T-cell (primary cell): ENCODE data around the gene SIX5. TPM values are rescaled to one million over a fixed set of nuclear protein-coding genes. Genes with fewer than 3 reads are reported as not detected.

ENCODE experiments used
- ATAC-seq, 4 experiments: fragments of 200-7000 bp in 3 of 4; fragments of 150-1000 bp in 1 of 4; cut with Tn5 transposase; replicated peaks in 1 of 4; 1 replicate in 3 of 4; 2 replicates in 1 of 4; pipeline ENCODE4 v1.10.0; 2021; ENCODE audit warnings: moderate library complexity in 3 of 4, mild to moderate bottlenecking in 2 of 4, moderate number of reproducible peaks in 1 of 4
- CTCF ChIA-PET, 2 donors: fragments of 300-600 bp; sonication (Branson Sonifier 250); formaldehyde crosslinking; loops; one replicate each; lab custom pipeline; 2022; ENCODE audit warnings: antibody characterized with exemption in 2 of 2; lab: Charles Lee
- POLR2A ChIA-PET, 2 donors: fragments of 300-600 bp; sonication (Branson Sonifier 250); formaldehyde crosslinking; loops; one replicate each; lab custom pipeline; 2022; ENCODE audit warnings: antibody characterized with exemption in 2 of 2; lab: Charles Lee
- DNase-seq, 35 experiments: peaks; one replicate each; pipeline versions ENCODE4 v3.0.0 to v3.0.0-alpha.2; 2013 to 2023
- H3K27ac ChIP-seq: one replicate; pipeline ENCODE4 v1.5.1; 2013; ENCODE audit warnings: low read length
- H3K27me3 ChIP-seq, 2 experiments: replicated peaks in 1 of 2; 1 replicate in 1 of 2; 2 replicates in 1 of 2; pipeline versions ENCODE4 v1.6.1 to v1.7.0; 2013; ENCODE audit warnings: low read length in 1 of 2, mixed read lengths in 1 of 2; ENCODE audit not compliant: control insufficient read depth in 2 of 2, insufficient read depth in 2 of 2; ENCODE audit errors: extremely low read depth in 1 of 2
- H3K36me3 ChIP-seq, 2 donors: 1 replicate in 1 of 2; 2 replicates in 1 of 2; pipeline versions ENCODE4 v1.6.1 to v1.7.0; 2013; ENCODE audit warnings: low read length in 1 of 2; ENCODE audit not compliant: control insufficient read depth in 2 of 2, insufficient read depth in 1 of 2; ENCODE audit errors: extremely low read depth in 1 of 2
- H3K4me1 ChIP-seq, 2 experiments: 1 replicate in 1 of 2; 2 replicates in 1 of 2; pipeline versions ENCODE4 v1.6.1 to v1.7.0; 2013; ENCODE audit warnings: low read length in 2 of 2, mixed read lengths in 1 of 2; ENCODE audit not compliant: insufficient read depth in 2 of 2, control insufficient read depth in 1 of 2; ENCODE audit errors: extremely low read depth in 1 of 2
- H3K4me3 ChIP-seq, 2 donors: 1 replicate in 1 of 2; 2 replicates in 1 of 2; pipeline versions ENCODE4 v1.5.1 to v1.7.0; 2013; ENCODE audit warnings: mild to moderate bottlenecking in 2 of 2, low read length in 1 of 2, moderate library complexity in 1 of 2; ENCODE audit not compliant: control insufficient read depth in 1 of 2; ENCODE audit errors: extremely low read depth in 1 of 2
- H3K9me3 ChIP-seq: 2 replicates; pipeline ENCODE4 v1.7.0; 2013
- H3K27ac Mint-ChIP-seq, 2 donors: one replicate each; pipeline ENCODE4 v1.8.0; 2020 to 2021; ENCODE audit warnings: mild to moderate bottlenecking in 2 of 2, mixed read lengths in 2 of 2
- H3K27me3 Mint-ChIP-seq, 2 donors: one replicate each; pipeline ENCODE4 v1.8.0; 2021 to 2022; ENCODE audit warnings: mixed read lengths in 2 of 2
- H3K36me3 Mint-ChIP-seq: one replicate; pipeline ENCODE4 v1.8.0; 2021; ENCODE audit warnings: mixed read lengths
- H3K4me1 Mint-ChIP-seq, 3 donors: one replicate each; pipeline ENCODE4 v1.8.0; 2020 to 2022; ENCODE audit warnings: mixed read lengths in 3 of 3, mild to moderate bottlenecking in 1 of 3
- H3K4me3 Mint-ChIP-seq, 3 donors: one replicate each; pipeline ENCODE4 v1.8.0; 2020 to 2022; ENCODE audit warnings: mild to moderate bottlenecking in 3 of 3, mixed read lengths in 3 of 3, moderate library complexity in 3 of 3
- H3K9me3 Mint-ChIP-seq, 3 donors: one replicate each; pipeline ENCODE4 v1.8.0; 2020 to 2022; ENCODE audit warnings: mixed read lengths in 3 of 3
- WGBS: methylation state at CpG from one replicate; pipeline ENCODE4 v1.1.5; 2013; ENCODE audit warnings: missing lambda C conversion rate; ENCODE audit not compliant: insufficient coverage; 5-methylcytosine and 5-hydroxymethylcytosine counted together
- total RNA-seq, 35 experiments: library from RNA in 6 of 35; stranded (reverse) in 6 of 35; fragments of 120-200 nt in 1 of 35; gene quantifications; one replicate each; pipeline versions ENCODE4 v1.2.1 to v1.2.4 and lab custom pipeline; 2013 to 2026

SIX5 gene
- total RNA-seq, 5 donors from 2014 or later (not counting 1 experiment from before 2014, with no cell fraction given), result 0.89 to 2.1 (median 1.3) TPM

DNA sequence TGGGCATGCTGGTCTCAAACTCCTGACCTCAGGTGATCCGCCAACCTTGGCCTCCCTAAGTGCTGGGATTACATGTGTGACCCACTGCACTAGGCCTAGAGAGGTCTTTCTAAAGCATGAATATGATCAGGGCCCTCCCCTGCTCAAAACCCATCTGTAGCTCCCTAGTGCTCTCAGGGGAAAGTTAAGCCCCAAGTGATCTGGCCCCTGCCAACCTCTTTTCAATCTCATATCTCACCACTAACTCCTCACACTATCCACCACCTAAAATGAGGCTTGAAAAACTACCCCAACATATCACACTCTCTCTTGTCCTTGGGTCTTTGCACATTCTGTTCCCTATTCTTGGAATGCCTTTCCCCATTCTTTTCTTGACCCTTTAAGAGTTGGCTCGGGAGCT lies 25.6 kb upstream of the SIX5 start:
- DNase-seq (no peak), ATAC-seq (no peak)
- H3K4me3 ChIP-seq, result no peak overlapping the region
- H3K27me3 ChIP-seq, result peaks cover 4 to 58% of the 10 kb centered on the region in 2 experiments
- peaks cover 33 to 46% (median 41%) of the 10 kb centered on the region in 3 donors for H3K4me1 Mint-ChIP-seq
- ChIA-PET CTCF (interaction anchor here in 1 of 2 donors (1.0 kb wide), 1 partner anchor 24 kb away, joined by 4 read pairs; no protein-coding TSS in a partner anchor), POLR2A (no interaction called here)
- H3K27ac ChIP-seq, result no peak overlapping the region
- H3K9me3 ChIP-seq, result no peaks in the 10 kb centered on the region
- no peaks in the 10 kb centered on the region for H3K9me3 Mint-ChIP-seq
- H3K27me3 Mint-ChIP-seq, result peaks cover 20 to 47% of the 10 kb centered on the region in 2 donors
- 86% methylated on average over 1 of the region's 2 CpGs for WGBS
- no peaks in the 10 kb centered on the region for H3K36me3 Mint-ChIP-seq
- H3K36me3 ChIP-seq, result peaks cover 0 to 2% of the 10 kb centered on the region in 2 donors
- peak overlapping the region in 1 of 3 donors; percentile 39 for H3K4me3 Mint-ChIP-seq
- H3K27ac Mint-ChIP-seq, result peak overlapping the region in 1 of 2 donors; percentile 16
- peaks cover 23 to 41% of the 10 kb centered on the region in 2 experiments for H3K4me1 ChIP-seq

DNA sequence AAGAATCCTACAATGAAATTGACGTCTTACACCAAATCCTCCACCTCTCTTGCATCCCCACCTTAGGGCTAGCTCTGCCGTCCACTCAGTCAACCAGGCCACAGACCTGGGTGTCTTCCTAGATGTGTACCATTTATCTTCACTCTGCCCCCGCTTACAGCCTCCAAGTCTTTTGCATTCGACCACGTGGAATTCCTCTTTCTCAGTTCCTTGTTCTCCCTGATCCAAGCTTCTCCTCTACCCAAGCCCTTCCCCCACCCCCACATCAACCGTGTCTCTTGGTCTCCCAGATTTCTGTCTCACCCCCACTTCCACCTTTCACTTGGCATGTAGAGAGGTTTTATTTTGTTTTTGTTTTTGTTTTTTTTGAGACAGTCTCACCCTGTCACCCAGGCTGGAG lies 24.8 kb upstream of the SIX5 start:
- no peak overlapping the region for H3K27ac ChIP-seq
- H3K27me3 ChIP-seq, result peaks cover 9 to 51% of the 10 kb centered on the region in 2 experiments
- DNase-seq (no peak), ATAC-seq (no peak)
- WGBS, result 37% methylated on average over 4 of the region's 6 CpGs
- peaks cover 7% of the 10 kb centered on the region for H3K36me3 Mint-ChIP-seq
- peaks cover 23 to 35% of the 10 kb centered on the region in 2 experiments for H3K4me1 ChIP-seq
- H3K27me3 Mint-ChIP-seq, result peaks cover 17 to 43% of the 10 kb centered on the region in 2 donors
- H3K9me3 ChIP-seq, result no peaks in the 10 kb centered on the region
- peaks cover 4 to 9% of the 10 kb centered on the region in 2 donors for H3K36me3 ChIP-seq
- H3K4me3 Mint-ChIP-seq, result peak overlapping the region in 2 of 3 donors; percentile 53 to 85
- H3K4me3 ChIP-seq, result no peak overlapping the region
- H3K27ac Mint-ChIP-seq, result no peak overlapping the region
- no peaks in the 10 kb centered on the region for H3K9me3 Mint-ChIP-seq
- CTCF ChIA-PET, result no interaction called here
- peaks cover 32 to 46% (median 44%) of the 10 kb centered on the region in 3 donors for H3K4me1 Mint-ChIP-seq
- POLR2A ChIA-PET, result interaction anchor here in 1 of 2 donors (0.6 to 0.7 kb wide), 2 partner anchors 21 to 24 kb away, joined by 6 read pairs; no protein-coding TSS in a partner anchor

DNA sequence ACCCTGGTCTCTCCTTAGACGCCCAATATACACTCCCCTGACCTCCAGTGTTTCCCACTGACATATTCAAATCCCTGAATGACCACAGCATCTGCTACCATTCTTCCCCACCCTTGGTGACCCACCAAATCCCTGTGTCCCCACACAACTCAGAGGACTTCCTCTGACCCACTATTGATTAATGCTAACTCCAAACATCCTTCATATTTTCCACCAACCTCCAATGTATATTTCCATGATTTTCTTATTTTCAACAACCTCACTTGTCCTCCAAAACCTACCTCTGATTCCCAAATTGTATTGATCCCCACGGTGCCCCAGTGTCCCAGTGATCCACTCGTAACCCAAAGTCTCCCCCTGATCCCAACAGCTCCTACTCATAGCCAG lies 24.1 kb upstream of the SIX5 start:
- Histone ChIP-seq H3K4me3 (peak overlapping the region; percentile 52 to 58), H3K9me3 (no peaks in the 10 kb centered on the region), H3K4me1 (peaks cover 23 to 35% of the 10 kb centered on the region in 2 experiments), H3K27ac (peak overlapping the region; percentile 44), H3K36me3 (peaks cover 7 to 9% of the 10 kb centered on the region in 2 donors), H3K27me3 (peaks cover 9 to 50% of the 10 kb centered on the region in 2 experiments)
- no peak for ATAC-seq
- Mint-ChIP-seq H3K27ac (peak overlapping the region; percentile 68 to 71), H3K27me3 (peaks cover 15 to 39% of the 10 kb centered on the region in 2 donors), H3K36me3 (peaks cover 14% of the 10 kb centered on the region), H3K4me1 (peaks cover 31 to 51% (median 42%) of the 10 kb centered on the region in 3 donors), H3K9me3 (no peaks in the 10 kb centered on the region), H3K4me3 (peak overlapping the region; percentile 73 to 85 (median 80))
- WGBS, result 55% methylated on average over 3 of the region's 3 CpGs
- CTCF ChIA-PET, result interaction anchor here in 1 of 2 donors (0.7 to 1.9 kb wide), 4 partner anchors 14 to 919 kb away, joined by 3 to 19 read pairs (median 4); partner anchors contain the start of gene SIX5
- DNase-seq, result no peak
- POLR2A ChIA-PET, result interaction anchor here (0.7 to 1.0 kb wide), 2 partner anchors 13 to 23 kb away, joined by 4 to 7 read pairs; no protein-coding TSS in a partner anchor

DNA sequence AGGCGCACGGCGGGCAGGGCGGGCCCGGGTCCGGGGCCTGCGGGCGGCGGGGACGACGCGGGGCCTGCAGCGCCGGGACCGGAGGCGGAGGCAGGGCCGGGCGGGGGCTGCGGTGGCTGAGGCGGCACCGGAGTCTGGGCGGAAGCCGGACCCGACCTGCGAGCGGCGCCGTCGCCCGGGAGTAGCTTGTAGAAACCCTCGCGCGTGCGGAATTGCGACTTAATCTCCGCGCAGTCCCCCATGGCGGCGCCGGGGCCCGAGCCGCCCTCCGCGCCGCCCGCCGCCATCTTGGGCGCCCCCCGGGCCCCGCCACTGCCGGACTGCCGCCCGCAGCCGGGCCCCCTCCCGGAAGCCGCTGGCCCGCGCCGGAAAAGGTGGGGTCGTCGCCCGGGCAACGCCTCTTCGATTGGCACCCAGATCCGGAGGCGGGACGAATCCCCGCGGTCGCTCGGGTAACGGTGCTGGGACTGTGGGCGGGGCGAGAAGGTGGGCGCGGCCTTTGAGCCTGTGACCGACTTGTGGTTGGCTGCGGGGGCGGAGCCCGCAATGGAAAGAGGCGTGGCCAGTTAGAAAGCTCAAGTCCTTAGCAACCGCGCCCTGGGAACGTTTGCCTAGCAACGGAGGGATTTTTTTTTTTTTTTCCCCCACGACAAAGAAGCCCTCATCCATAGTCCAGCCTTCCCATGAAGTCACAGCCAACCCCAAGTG lies 23.6 kb upstream of the SIX5 start, which contains the start of gene DMWD:
Gene DMWD, minus strand, starts transcription at position 376 of the 708 bp plus-strand sequence. Its CDS starts 89 bp downstream, at position 287.
- POLR2A ChIA-PET, result interaction anchor here (0.6 to 1.0 kb wide), 3 partner anchors 12 to 116 kb away, joined by 4 to 7 read pairs (median 4); no protein-coding TSS in a partner anchor
- peak within 1 kb of the TSS; percentile 44 for H3K27ac ChIP-seq
- Mint-ChIP-seq H3K27me3 (peaks cover 13 to 35% of the 10 kb centered on the region in 2 donors), H3K27ac (peak within 1 kb of the TSS; percentile 68 to 71), H3K4me1 (peaks cover 31 to 56% (median 42%) of the 10 kb centered on the region in 3 donors), H3K9me3 (no peaks in the 10 kb centered on the region), H3K4me3 (peak within 1 kb of the TSS; percentile 80 to 87 (median 85)), H3K36me3 (peaks cover 18% of the 10 kb centered on the region)
- under 1% methylated on average over 85 of the region's 86 CpGs for WGBS
- DNase-seq (peak; percentile 95 to 100 (median 99)), ATAC-seq (peak; percentile 94 to 95 (median 95))
- H3K27me3 ChIP-seq, result peaks cover 9 to 44% of the 10 kb centered on the region in 2 experiments
- H3K4me1 ChIP-seq, result peaks cover 23 to 35% of the 10 kb centered on the region in 2 experiments
- peak within 1 kb of the TSS; percentile 58 to 64 for H3K4me3 ChIP-seq
- peaks cover 7 to 9% of the 10 kb centered on the region in 2 donors for H3K36me3 ChIP-seq
- H3K9me3 ChIP-seq, result no peaks in the 10 kb centered on the region
- CTCF ChIA-PET, result interaction anchor here (0.6 to 1.9 kb wide), 6 partner anchors 14 to 920 kb away, joined by 3 to 19 read pairs (median 4); partner anchors contain the start of genes FBXO46 (in 1 of the 2) and SIX5 (in 1 of the 2)

GRCh38 chr19:45791744-45792469 lies 22.9 kb upstream of the SIX5 start:
- Mint-ChIP-seq H3K4me3 (peak overlapping the region; percentile 80 to 87 (median 85)), H3K4me1 (peaks cover 31 to 56% (median 42%) of the 10 kb centered on the region in 3 donors), H3K27ac (peak overlapping the region; percentile 3 to 28), H3K27me3 (peaks cover 12 to 32% of the 10 kb centered on the region in 2 donors), H3K36me3 (peaks cover 25% of the 10 kb centered on the region), H3K9me3 (no peaks in the 10 kb centered on the region)
- no peak for ATAC-seq
- CTCF ChIA-PET, result interaction anchor here in 1 of 2 donors (0.9 to 1.9 kb wide), 3 partner anchors 13 to 61 kb away, joined by 4 to 19 read pairs (median 4); partner anchors contain the start of genes FBXO46 and SIX5
- Histone ChIP-seq H3K4me3 (peak overlapping the region; percentile 58 to 64), H3K4me1 (peaks cover 23 to 35% of the 10 kb centered on the region in 2 experiments), H3K9me3 (no peaks in the 10 kb centered on the region), H3K27ac (no peak overlapping the region), H3K27me3 (peaks cover 9 to 42% of the 10 kb centered on the region in 2 experiments), H3K36me3 (peaks cover 7 to 15% of the 10 kb centered on the region in 2 donors)
- POLR2A ChIA-PET, result interaction anchor here in 1 of 2 donors (0.6 kb wide), 1 partner anchor 9 kb away, joined by 3 read pairs; no protein-coding TSS in a partner anchor
- DNase-seq, result peak in 1 of 35 experiments; percentile 40
- 7% methylated on average over 29 of the region's 31 CpGs for WGBS
